Stimulated activated CD8-positive, alpha-beta memory T cell treated with anti-CD3 and anti-CD28 coated beads, Interleukin-4, amount 100 ng/mL, for 24 hours (primary cell): ENCODE data around the gene WNT5B.

Experiments
- DNase-seq: peaks from one replicate; pipeline ENCODE4 v3.0.0-alpha.2; 2020; ENCODE audit warnings: low read depth

Gene WNT5B

GRCh38 chr12:1651946-1652345 is 22.9 kb downstream of the WNT5B start:
- DNase-seq, result no peak

GRCh38 chr12:1655225-1655788 is 26.3 kb downstream of the WNT5B start:
- no peak for DNase-seq

- no peak for DNase-seq
Observed at GRCh38 chr12:1656902-1657301, 27.9 kb downstream of the WNT5B start.

GRCh38 chr12:1657688-1658087 is 28.7 kb downstream of the WNT5B start:
- no peak for DNase-seq

GRCh38 chr12:1660304-1661187 is 31.5 kb downstream of the WNT5B start:
- no peak for DNase-seq

DNA sequence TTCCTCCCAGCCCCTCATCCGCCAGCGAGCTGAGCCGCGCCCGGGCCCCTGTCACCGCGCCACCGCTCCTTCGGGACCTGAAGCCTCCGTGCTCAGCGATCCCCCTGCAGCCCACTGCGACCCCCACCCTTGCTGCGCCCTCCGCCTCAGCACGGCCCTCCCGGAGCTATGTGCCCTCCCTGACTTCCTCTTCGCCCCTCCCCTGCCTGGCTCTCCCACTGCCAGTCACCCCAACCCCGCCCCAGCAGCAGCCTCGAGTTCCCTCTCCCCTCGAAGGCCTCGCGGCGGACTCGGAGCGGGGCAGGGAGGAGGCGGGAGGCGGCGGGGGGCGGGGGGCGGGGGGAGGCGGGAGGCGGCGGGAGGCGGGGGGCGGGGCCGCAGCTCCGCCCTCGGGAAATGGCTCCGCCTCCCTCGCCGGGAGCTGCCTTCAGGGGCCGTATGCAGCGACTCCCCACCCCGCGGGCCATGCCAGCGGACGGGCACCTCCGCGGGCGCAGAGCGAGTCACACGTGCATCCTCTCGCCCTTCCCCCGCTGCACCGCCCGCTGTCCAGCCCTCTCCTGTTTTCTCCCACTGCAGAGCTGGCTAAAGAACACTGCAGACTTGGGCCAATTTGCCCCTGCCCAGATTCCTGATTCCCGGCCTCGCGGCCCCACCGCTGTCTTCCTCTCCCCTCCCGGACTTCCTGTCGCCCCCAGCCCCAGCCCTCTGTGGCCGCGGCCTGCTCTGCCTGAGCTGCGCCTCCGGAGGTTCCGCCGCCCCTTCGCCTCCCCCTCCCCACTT is 32.7 kb downstream of the WNT5B start:
- DNase-seq, result peak; percentile 74

DNA sequence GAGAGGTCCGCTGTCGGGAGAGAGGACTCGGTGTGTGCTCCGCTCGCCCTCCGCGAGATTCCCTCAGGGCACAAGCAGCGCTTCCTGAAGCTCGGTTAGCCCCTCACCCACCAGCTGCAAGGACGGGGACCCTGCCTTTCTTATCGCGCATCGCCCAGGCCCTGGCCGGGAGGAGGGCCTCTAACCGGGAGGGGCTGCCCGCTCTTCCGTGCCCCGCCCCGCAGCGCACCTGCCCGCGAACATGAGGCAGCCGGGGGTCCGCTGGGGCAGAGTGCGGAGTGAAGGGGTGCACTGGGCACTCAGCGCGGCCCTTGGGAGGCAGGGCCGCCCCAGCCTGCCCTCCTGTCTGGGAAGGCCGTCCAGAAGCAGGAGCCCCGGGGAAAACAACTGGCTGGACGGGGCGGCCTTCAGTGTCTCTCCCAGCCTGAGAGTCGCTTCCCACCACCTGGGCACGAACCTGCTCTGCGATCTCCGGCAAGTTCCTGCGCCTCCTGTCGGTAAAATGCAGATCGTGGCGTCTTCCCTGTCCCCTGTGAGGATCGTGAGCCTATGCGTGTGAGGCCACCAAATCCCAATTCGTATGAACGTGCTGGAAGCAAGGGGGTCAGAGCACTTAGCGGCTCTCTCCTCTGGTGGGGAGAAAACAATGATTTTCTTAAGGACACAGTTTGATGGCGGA is 33.9 kb downstream of the WNT5B start:
- no peak for DNase-seq

GRCh38 chr12:1663440-1664132 is 34.6 kb downstream of the WNT5B start:
- no peak for DNase-seq

- no peak for DNase-seq
Observed at GRCh38 chr12:1665366-1665765, 36.3 kb downstream of the WNT5B start.

- DNase-seq, result no peak
Observed at GRCh38 chr12:1666215-1666614, 37.2 kb downstream of the WNT5B start.

DNA sequence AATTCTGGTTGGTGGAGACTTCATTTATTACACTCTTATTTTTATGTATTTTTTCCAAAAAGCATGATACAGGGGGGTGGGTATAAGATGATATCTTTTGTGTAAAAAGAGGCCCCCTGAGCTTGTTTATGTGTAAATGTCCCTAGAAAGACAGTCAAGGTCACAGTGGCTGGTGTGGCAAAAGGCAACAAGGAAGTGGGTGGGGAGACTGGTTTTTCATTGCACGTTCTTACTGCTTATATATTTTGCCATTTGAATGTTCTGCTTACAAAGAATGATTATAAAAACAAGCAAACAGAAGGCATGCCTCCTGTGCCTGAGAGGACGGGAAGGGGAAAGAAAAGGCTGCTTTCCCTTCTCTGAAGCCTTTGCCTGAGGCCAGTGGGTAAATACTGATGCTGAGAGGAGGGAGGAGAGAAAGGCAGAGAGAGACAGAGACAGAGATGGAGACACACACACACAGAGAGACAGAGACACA is 37.7 kb downstream of the WNT5B start:
- DNase-seq, result no peak

DNA sequence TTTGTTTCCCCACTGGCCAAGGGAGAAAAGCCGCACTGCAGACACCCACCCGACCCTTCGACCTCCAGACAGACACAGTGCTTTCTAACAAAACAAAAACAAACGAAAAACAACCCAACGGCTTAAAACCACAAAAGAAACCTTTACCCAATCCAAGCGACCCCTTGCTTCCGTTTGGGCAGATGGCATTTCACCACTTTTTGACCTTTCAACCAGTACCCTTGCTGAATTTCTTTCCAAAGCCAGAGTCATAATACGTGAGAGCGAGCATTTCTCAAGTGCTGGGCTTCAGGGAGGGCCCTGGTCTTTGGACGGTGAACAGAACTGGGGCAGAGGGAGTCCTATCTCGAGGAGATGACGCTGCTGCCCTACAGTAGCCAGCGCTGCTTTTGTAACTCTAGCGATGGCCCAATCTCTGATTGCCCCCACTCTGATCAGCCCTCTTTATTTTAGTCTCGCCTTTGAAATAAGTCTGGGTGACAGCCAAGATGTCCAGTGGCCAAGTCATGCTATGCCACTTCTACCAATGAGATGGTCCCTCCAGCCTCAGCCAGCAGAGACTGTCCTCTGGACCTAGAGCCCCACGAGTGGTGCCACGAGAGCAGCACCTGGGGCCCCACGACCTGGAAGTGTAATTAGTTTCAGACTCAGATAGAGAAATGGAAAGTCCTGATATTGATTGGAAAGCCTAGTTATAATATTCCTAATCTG is 40.0 kb downstream of the WNT5B start:
- DNase-seq, result no peak

- no peak for DNase-seq
Observed at GRCh38 chr12:1670358-1671268, 41.6 kb downstream of the WNT5B start.

DNA sequence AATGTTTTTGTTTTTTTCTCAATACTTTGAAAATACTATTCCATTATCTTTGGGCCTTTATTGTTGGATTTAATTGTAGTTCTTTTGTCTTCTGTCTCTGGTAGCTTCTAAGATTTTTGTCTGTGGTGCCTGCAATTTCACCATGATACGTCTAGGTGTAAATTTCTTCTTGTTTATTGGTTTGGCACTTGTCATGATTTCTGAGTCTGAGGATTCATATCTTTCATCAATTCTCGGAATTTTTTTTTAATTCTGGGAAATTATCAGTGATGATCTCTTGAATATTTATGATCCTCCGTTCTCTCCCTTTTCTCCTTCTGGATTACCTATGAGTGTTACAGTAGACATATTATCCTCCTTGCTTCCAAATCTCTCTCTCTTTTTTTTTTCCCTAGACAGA is 47.0 kb downstream of the WNT5B start:
- no peak for DNase-seq

- no peak for DNase-seq
Observed at GRCh38 chr12:1680804-1681492, 51.9 kb downstream of the WNT5B start.

- no peak for DNase-seq
Observed at GRCh38 chr12:1681493-1681807, 52.4 kb downstream of the WNT5B start.

DNA sequence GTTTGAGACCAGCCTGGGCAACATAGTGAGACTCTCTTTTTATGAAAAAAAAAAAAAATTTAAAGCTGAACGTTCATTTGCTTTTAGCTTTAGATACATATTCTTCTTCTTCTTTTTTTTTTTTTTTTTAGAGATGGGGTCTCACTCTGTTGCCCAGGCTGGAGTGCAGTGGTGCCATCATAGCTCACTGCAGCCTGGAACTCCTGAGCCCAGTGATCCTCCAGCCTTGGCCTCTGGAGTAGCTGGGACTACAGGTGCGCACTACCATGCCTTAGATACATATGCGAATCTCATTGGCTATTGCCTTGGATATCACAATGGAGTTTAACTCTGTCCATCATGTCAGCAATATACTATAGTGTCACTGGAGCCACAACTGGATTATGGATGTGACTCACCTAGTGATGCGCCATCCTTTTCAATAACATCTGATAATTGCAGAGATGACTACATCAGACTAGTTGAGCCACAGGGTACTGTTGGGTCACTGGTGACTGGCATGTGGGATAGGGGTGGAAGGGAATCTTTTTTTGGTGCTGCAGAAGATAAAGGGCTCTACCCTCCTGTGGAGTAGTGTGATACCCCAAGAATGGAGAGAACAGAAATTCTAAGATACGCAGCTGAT is 59.2 kb downstream of the WNT5B start:
- no peak for DNase-seq

GRCh38 chr12:1690578-1691122 is 61.6 kb downstream of the WNT5B start, which contains the start of gene ADIPOR2:
ADIPOR2 (plus strand) TSS chr12:1691070; CDS start chr12:1754344, 63,274 bp downstream.
- peak; percentile 91 for DNase-seq
